ENCODE measurements around the gene WIPI1. TPM values are rescaled to one million over a fixed set of nuclear protein-coding genes. Genes with fewer than 3 reads are reported as not detected.

WIPI1 gene
- total RNA-seq, 1 experiment from 2014 or later, result 38.4 TPM

DNA sequence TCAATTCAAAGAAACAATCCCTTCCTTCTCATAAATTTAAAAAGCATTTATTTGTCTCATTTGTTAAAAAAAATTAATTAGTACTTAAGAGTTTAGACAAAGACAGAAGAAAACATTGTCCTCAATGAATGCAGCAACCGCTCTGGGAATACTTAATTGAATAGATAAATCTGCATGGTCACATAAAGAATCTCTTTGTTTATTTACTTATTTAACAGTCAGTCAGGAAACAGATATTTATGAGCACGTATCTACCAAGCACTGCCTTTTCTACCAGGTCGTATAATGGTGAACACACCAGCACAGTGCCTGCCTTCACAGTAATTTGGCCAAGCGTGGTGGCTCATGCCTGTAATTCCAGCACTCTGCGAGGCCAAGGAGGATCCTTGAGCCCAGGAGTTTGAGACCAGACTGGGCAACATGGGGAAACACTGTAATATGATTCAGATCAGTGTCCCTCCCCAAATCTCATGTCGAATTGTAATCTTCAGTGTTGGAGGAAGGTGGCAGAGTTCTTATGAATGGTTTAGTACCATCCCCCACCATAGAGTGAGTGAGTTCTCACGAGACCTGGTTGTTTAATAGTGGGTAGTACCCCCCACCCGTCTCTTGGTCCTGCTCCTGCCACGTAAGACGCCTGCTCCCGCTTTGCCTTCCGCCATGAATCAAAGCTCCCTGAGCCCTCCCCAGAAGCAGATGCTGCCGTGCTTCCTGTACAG, 8.1 kb downstream of the WIPI1 start:
- DNase-seq (ENCODE audit: unreplicated experiment), result no peak
- Mint-ChIP-seq H3K27ac (ENCODE audit: low read depth, unreplicated experiment) (no peak overlapping the region), H3K9me3 (ENCODE audit: unreplicated experiment) (no peaks in the 10 kb centered on the region), H3K27me3 (ENCODE audit: insufficient read depth, unreplicated experiment) (no peaks in the 10 kb centered on the region), H3K36me3 (ENCODE audit: insufficient read depth, unreplicated experiment) (peaks cover 49% of the 10 kb centered on the region), H3K4me3 (ENCODE audit: unreplicated experiment) (no peak overlapping the region), H3K4me1 (ENCODE audit: insufficient read depth, unreplicated experiment) (no peaks in the 10 kb centered on the region)
- POLR2A ChIA-PET, result interaction anchor here (0.6 to 1.2 kb wide), 3 partner anchors 9 to 227 kb away, joined by 3 to 4 read pairs (median 4); no protein-coding TSS in a partner anchor
- CTCF ChIA-PET, result interaction anchor here (0.6 kb wide), 1 partner anchor 13 kb away, joined by 3 read pairs; no protein-coding TSS in a partner anchor
- intact Hi-C loops (cut with micrococcal nuclease), result no loop called here
- TF ChIP-seq, protein P1, sequence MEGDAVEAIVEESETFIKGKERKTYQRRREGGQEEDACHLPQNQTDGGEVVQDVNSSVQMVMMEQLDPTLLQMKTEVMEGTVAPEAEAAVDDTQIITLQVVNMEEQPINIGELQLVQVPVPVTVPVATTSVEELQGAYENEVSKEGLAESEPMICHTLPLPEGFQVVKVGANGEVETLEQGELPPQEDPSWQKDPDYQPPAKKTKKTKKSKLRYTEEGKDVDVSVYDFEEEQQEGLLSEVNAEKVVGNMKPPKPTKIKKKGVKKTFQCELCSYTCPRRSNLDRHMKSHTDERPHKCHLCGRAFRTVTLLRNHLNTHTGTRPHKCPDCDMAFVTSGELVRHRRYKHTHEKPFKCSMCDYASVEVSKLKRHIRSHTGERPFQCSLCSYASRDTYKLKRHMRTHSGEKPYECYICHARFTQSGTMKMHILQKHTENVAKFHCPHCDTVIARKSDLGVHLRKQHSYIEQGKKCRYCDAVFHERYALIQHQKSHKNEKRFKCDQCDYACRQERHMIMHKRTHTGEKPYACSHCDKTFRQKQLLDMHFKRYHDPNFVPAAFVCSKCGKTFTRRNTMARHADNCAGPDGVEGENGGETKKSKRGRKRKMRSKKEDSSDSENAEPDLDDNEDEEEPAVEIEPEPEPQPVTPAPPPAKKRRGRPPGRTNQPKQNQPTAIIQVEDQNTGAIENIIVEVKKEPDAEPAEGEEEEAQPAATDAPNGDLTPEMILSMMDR (IDR thresholded peaks at IDR 0.05; ENCODE audit: unreplicated experiment), result no peak
- BruUV-seq (replicated peaks), result no TSS peak

DNA sequence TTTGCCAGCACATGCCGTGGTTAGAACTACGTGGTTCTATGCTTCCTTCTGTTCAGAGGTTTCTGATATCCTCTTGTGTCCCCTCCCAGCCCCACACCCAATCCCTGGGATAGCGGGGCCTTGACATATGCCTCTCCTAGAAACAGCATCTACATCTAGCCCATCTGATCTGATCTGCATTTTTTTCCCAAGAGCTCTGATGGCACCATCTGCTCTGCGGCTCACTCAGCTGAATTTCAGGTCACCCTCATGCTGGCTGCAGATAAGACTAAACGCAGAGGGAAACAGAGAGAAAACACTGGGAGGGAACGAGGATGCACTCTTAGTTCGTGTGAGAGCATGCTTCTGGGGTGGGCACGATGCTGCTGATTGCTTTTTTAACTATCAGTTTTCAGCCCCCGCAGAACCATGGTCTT, 10.7 kb downstream of the WIPI1 start:
- no peak overlapping the region for H3K27ac Mint-ChIP-seq (ENCODE audit: low read depth, unreplicated experiment)
- POLR2A ChIA-PET, result interaction anchor here (0.7 to 3.5 kb wide), 2 partner anchors 11 to 16 kb away, joined by 3 to 23 read pairs; partner anchors contain the start of gene WIPI1
- TF ChIP-seq, protein P1 (IDR thresholded peaks at IDR 0.05; ENCODE audit: unreplicated experiment), result no peak
- CTCF ChIA-PET, result interaction anchor here (0.6 to 2.3 kb wide), 3 partner anchors 10 to 60 kb away, joined by 3 to 5 read pairs (median 5); no protein-coding TSS in a partner anchor
- DNase-seq (ENCODE audit: unreplicated experiment), result no peak
- BruUV-seq (replicated peaks), result no TSS peak
- H3K36me3 Mint-ChIP-seq (ENCODE audit: insufficient read depth, unreplicated experiment), result peaks cover 42% of the 10 kb centered on the region
- no peaks in the 10 kb centered on the region for H3K27me3 Mint-ChIP-seq (ENCODE audit: insufficient read depth, unreplicated experiment)
- no peaks in the 10 kb centered on the region for H3K4me1 Mint-ChIP-seq (ENCODE audit: insufficient read depth, unreplicated experiment)
- H3K4me3 Mint-ChIP-seq (ENCODE audit: unreplicated experiment), result no peak overlapping the region
- H3K9me3 Mint-ChIP-seq (ENCODE audit: unreplicated experiment), result no peaks in the 10 kb centered on the region
- intact Hi-C loops (cut with micrococcal nuclease), result no loop called here

DNA sequence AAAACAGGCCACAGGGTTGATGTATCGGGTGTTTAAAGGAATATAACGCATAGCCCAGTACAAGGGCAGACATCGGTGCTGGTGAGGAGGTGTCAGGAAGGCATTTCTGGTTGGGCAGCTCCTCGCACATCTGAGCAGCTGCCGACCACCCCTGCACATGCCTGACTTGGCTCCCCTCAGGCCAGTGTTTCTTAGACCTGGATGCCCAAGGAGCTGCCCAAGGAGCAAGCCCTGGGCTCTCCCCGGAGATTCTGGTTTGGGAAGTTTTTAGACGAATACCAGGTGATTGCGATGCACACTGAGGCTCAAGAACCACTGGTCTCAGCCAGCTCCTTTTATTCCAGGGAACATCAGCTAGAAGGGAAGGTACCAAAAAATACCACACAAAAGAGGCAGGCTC, 11.6 kb downstream of the WIPI1 start:
- H3K36me3 Mint-ChIP-seq (ENCODE audit: insufficient read depth, unreplicated experiment), result peaks cover 38% of the 10 kb centered on the region
- ChIA-PET POLR2A (interaction anchor here (0.7 to 3.5 kb wide), 2 partner anchors 12 to 274 kb away, joined by 4 to 23 read pairs; partner anchors contain the start of gene WIPI1), CTCF (interaction anchor here (0.6 to 2.3 kb wide), 5 partner anchors 9 to 28 kb away, joined by 3 to 5 read pairs (median 5); no protein-coding TSS in a partner anchor)
- H3K27ac Mint-ChIP-seq (ENCODE audit: low read depth, unreplicated experiment), result no peak overlapping the region
- no peaks in the 10 kb centered on the region for H3K9me3 Mint-ChIP-seq (ENCODE audit: unreplicated experiment)
- H3K4me1 Mint-ChIP-seq (ENCODE audit: insufficient read depth, unreplicated experiment), result no peaks in the 10 kb centered on the region
- H3K27me3 Mint-ChIP-seq (ENCODE audit: insufficient read depth, unreplicated experiment), result no peaks in the 10 kb centered on the region
- TF ChIP-seq, protein P1 (IDR thresholded peaks at IDR 0.05; ENCODE audit: unreplicated experiment), result no peak
- DNase-seq (ENCODE audit: unreplicated experiment), result no peak
- BruUV-seq (replicated peaks), result no TSS peak
- no peak overlapping the region for H3K4me3 Mint-ChIP-seq (ENCODE audit: unreplicated experiment)
- intact Hi-C loops (cut with micrococcal nuclease), result no loop called here

DNA sequence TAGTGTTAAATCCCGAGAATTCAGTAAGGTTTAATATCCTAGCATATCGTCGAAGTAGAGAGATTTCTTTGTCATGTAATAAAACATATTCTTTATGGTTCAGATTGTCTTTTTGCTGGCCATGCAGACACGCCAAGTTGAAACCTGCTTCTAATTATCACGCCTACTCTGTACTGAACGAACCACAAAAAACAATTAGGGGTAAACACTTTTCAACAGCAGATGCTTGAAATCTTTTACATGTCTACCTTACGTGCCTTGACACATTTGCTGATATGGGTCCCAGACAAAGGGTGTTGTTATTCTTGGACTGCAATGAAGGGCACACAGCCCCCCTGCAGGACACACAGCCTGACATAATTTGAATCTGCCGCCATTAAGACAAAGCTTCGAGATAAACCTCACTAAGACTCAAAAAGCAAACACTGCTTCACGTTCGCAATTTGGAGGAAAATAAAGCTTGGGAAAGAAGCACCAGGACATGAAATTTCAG, 13.3 kb downstream of the WIPI1 start:
- Mint-ChIP-seq H3K27me3 (ENCODE audit: insufficient read depth, unreplicated experiment) (no peaks in the 10 kb centered on the region), H3K36me3 (ENCODE audit: insufficient read depth, unreplicated experiment) (peaks cover 31% of the 10 kb centered on the region), H3K27ac (ENCODE audit: low read depth, unreplicated experiment) (no peak overlapping the region), H3K4me3 (ENCODE audit: unreplicated experiment) (no peak overlapping the region), H3K9me3 (ENCODE audit: unreplicated experiment) (no peaks in the 10 kb centered on the region), H3K4me1 (ENCODE audit: insufficient read depth, unreplicated experiment) (no peaks in the 10 kb centered on the region)
- TF ChIP-seq, protein P1 (IDR thresholded peaks at IDR 0.05; ENCODE audit: unreplicated experiment), result no peak
- no TSS peak for BruUV-seq (replicated peaks)
- CTCF ChIA-PET, result no interaction called here
- DNase-seq (ENCODE audit: unreplicated experiment), result no peak
- POLR2A ChIA-PET, result interaction anchor here (0.7 to 1.2 kb wide), 2 partner anchors 12 to 59 kb away, joined by 3 read pairs; no protein-coding TSS in a partner anchor
- intact Hi-C loops (cut with micrococcal nuclease), result no loop called here
